IPS-18c (cell line): ENCODE results near the gene MDH1.

ENCODE experiments used
- H3K4me3 ChIP-seq: 2 replicates; pipeline ENCODE4 v1.7.0; 2013; ENCODE audit warnings: low read depth, mild to moderate bottlenecking, low read length, moderate library complexity; ENCODE audit not compliant: insufficient read depth
- H3K9me3 ChIP-seq: one replicate; pipeline ENCODE4 v1.6.1; 2013; ENCODE audit warnings: mild to moderate bottlenecking, low read length, moderate library complexity; ENCODE audit not compliant: control insufficient read depth, insufficient read depth

Gene MDH1

DNA sequence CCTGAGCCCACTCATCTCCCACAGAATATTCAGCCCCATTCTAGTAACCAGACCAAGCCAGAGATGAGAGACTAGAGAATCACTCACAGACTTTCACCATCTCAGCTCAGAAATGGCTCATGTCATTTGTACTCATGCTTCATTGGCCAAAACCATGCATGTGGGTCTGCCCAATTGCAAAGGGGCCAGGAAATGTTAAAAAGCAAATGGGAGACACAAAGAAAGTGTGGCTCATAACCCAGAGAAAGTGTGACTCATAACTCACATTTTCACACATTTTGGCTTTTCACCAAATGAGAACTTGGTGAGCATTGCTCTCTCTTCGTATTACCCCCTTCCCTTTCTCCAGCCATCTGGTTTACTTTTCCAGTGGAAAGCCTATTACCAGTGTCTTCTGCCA, 66.2 kb downstream of the MDH1 start:
- peaks cover 2% of the 10 kb centered on the region for H3K9me3 ChIP-seq

More for the DNA sequence above, 66.2 kb downstream of the MDH1 start:
- no peak overlapping the region for H3K4me3 ChIP-seq
